GM12864 (cell line): ENCODE data around the gene PEX19.

ENCODE experiments used
- DNase-seq: peaks from one replicate; pipeline ENCODE4 v3.0.0-alpha.2; 2011; ENCODE audit warnings: low read depth
- H3K4me3 ChIP-seq: 2 replicates; pipeline ENCODE4 v1.5.1; 2011; ENCODE audit warnings: mild to moderate bottlenecking, low read depth, low read length, control low read depth
- CTCF ChIP-seq: IDR thresholded peaks from 2 replicates; pipeline ENCODE4 v1.5.1; 2011; ENCODE audit warnings: low read depth, mild to moderate bottlenecking, moderate library complexity, low read length, control low read depth, inconsistent platforms; ENCODE audit errors: missing control alignments

PEX19 gene

GRCh38 chr1:160284782-160285344 is at the start of gene PEX19:
Gene PEX19 (minus strand): TSS chr1:160285133. CDS start chr1:160285124, 9 bp downstream.
- H3K4me3 ChIP-seq: peak within 1 kb of the TSS; percentile 75
- TF ChIP-seq CTCF: no peak
- DNase-seq: peak; percentile 70

GRCh38 chr1:160332516-160332915 is 47.6 kb upstream of the PEX19 start:
- H3K4me3 ChIP-seq: no peak overlapping the region
- no peak for DNase-seq
- no peak for TF ChIP-seq CTCF

GRCh38 chr1:160330119-160330518 is 45.2 kb upstream of the PEX19 start:
- no peak for TF ChIP-seq CTCF
- DNase-seq: no peak
- no peak overlapping the region for H3K4me3 ChIP-seq

GRCh38 chr1:160328184-160328583 is 43.3 kb upstream of the PEX19 start:
- no peak overlapping the region for H3K4me3 ChIP-seq
- no peak for DNase-seq
- no peak for TF ChIP-seq CTCF

GRCh38 chr1:160326418-160326817 is 41.5 kb upstream of the PEX19 start:
- H3K4me3 ChIP-seq: no peak overlapping the region
- TF ChIP-seq CTCF: no peak
- DNase-seq: no peak

- no peak for TF ChIP-seq CTCF
- H3K4me3 ChIP-seq: no peak overlapping the region
- DNase-seq: no peak
Observed at GRCh38 chr1:160325252-160325651, 40.3 kb upstream of the PEX19 start.

GRCh38 chr1:160322831-160323230 is 37.9 kb upstream of the PEX19 start:
- no peak for DNase-seq
- TF ChIP-seq CTCF: no peak
- no peak overlapping the region for H3K4me3 ChIP-seq
